T-cell (primary cell): ENCODE results near the gene SLFN12L. TPM values are rescaled to one million over a fixed set of nuclear protein-coding genes. Genes with fewer than 3 reads are reported as not detected.

Experiments
- ATAC-seq, 4 experiments: fragments of 200-7000 bp in 3 of 4; fragments of 150-1000 bp in 1 of 4; cut with Tn5 transposase; replicated peaks in 1 of 4; 1 replicate in 3 of 4; 2 replicates in 1 of 4; pipeline ENCODE4 v1.10.0; 2021; ENCODE audit warnings: moderate library complexity in 3 of 4, mild to moderate bottlenecking in 2 of 4, moderate number of reproducible peaks in 1 of 4
- CTCF ChIA-PET, 2 donors: fragments of 300-600 bp; sonication (Branson Sonifier 250); formaldehyde crosslinking; loops; one replicate each; lab custom pipeline; 2022; ENCODE audit warnings: antibody characterized with exemption in 2 of 2; lab: Charles Lee
- POLR2A ChIA-PET, 2 donors: fragments of 300-600 bp; sonication (Branson Sonifier 250); formaldehyde crosslinking; loops; one replicate each; lab custom pipeline; 2022; ENCODE audit warnings: antibody characterized with exemption in 2 of 2; lab: Charles Lee
- DNase-seq, 35 experiments: peaks; one replicate each; pipeline versions ENCODE4 v3.0.0 to v3.0.0-alpha.2; 2013 to 2023
- H3K27ac ChIP-seq: one replicate; pipeline ENCODE4 v1.5.1; 2013; ENCODE audit warnings: low read length
- H3K27me3 ChIP-seq, 2 experiments: replicated peaks in 1 of 2; 1 replicate in 1 of 2; 2 replicates in 1 of 2; pipeline versions ENCODE4 v1.6.1 to v1.7.0; 2013; ENCODE audit warnings: low read length in 1 of 2, mixed read lengths in 1 of 2; ENCODE audit not compliant: control insufficient read depth in 2 of 2, insufficient read depth in 2 of 2; ENCODE audit errors: extremely low read depth in 1 of 2
- H3K36me3 ChIP-seq, 2 donors: 1 replicate in 1 of 2; 2 replicates in 1 of 2; pipeline versions ENCODE4 v1.6.1 to v1.7.0; 2013; ENCODE audit warnings: low read length in 1 of 2; ENCODE audit not compliant: control insufficient read depth in 2 of 2, insufficient read depth in 1 of 2; ENCODE audit errors: extremely low read depth in 1 of 2
- H3K4me1 ChIP-seq, 2 experiments: 1 replicate in 1 of 2; 2 replicates in 1 of 2; pipeline versions ENCODE4 v1.6.1 to v1.7.0; 2013; ENCODE audit warnings: low read length in 2 of 2, mixed read lengths in 1 of 2; ENCODE audit not compliant: insufficient read depth in 2 of 2, control insufficient read depth in 1 of 2; ENCODE audit errors: extremely low read depth in 1 of 2
- H3K4me3 ChIP-seq, 2 donors: 1 replicate in 1 of 2; 2 replicates in 1 of 2; pipeline versions ENCODE4 v1.5.1 to v1.7.0; 2013; ENCODE audit warnings: mild to moderate bottlenecking in 2 of 2, low read length in 1 of 2, moderate library complexity in 1 of 2; ENCODE audit not compliant: control insufficient read depth in 1 of 2; ENCODE audit errors: extremely low read depth in 1 of 2
- H3K9me3 ChIP-seq: 2 replicates; pipeline ENCODE4 v1.7.0; 2013
- H3K27ac Mint-ChIP-seq, 2 donors: one replicate each; pipeline ENCODE4 v1.8.0; 2020 to 2021; ENCODE audit warnings: mild to moderate bottlenecking in 2 of 2, mixed read lengths in 2 of 2
- H3K27me3 Mint-ChIP-seq, 2 donors: one replicate each; pipeline ENCODE4 v1.8.0; 2021 to 2022; ENCODE audit warnings: mixed read lengths in 2 of 2
- H3K36me3 Mint-ChIP-seq: one replicate; pipeline ENCODE4 v1.8.0; 2021; ENCODE audit warnings: mixed read lengths
- H3K4me1 Mint-ChIP-seq, 3 donors: one replicate each; pipeline ENCODE4 v1.8.0; 2020 to 2022; ENCODE audit warnings: mixed read lengths in 3 of 3, mild to moderate bottlenecking in 1 of 3
- H3K4me3 Mint-ChIP-seq, 3 donors: one replicate each; pipeline ENCODE4 v1.8.0; 2020 to 2022; ENCODE audit warnings: mild to moderate bottlenecking in 3 of 3, mixed read lengths in 3 of 3, moderate library complexity in 3 of 3
- H3K9me3 Mint-ChIP-seq, 3 donors: one replicate each; pipeline ENCODE4 v1.8.0; 2020 to 2022; ENCODE audit warnings: mixed read lengths in 3 of 3
- WGBS: methylation state at CpG from one replicate; pipeline ENCODE4 v1.1.5; 2013; ENCODE audit warnings: missing lambda C conversion rate; ENCODE audit not compliant: insufficient coverage; 5-methylcytosine and 5-hydroxymethylcytosine counted together
- total RNA-seq, 35 experiments: library from RNA in 6 of 35; stranded (reverse) in 6 of 35; fragments of 120-200 nt in 1 of 35; gene quantifications; one replicate each; pipeline versions ENCODE4 v1.2.1 to v1.2.4 and lab custom pipeline; 2013 to 2026

SLFN12L gene
- total RNA-seq, 5 donors from 2014 or later (not counting 1 experiment from before 2014, with no cell fraction given): 79.7 to 113 (median 90.7) TPM

GRCh38 chr17:35548978-35549377 lies 11.5 kb upstream of the SLFN12L start:
- no peak for DNase-seq
- Mint-ChIP-seq H3K9me3 (no peaks in the 10 kb centered on the region), H3K27ac (no peak overlapping the region), H3K27me3 (no peaks in the 10 kb centered on the region), H3K36me3 (peaks cover 11% of the 10 kb centered on the region), H3K4me3 (no peak overlapping the region), H3K4me1 (peaks cover 5 to 6% (median 5%) of the 10 kb centered on the region in 3 donors)
- Histone ChIP-seq H3K4me1 (no peaks in the 10 kb centered on the region), H3K4me3 (no peak overlapping the region), H3K27ac (no peak overlapping the region), H3K36me3 (no peaks in the 10 kb centered on the region), H3K9me3 (no peaks in the 10 kb centered on the region), H3K27me3 (no peaks in the 10 kb centered on the region)
- ChIA-PET CTCF (no interaction called here), POLR2A (no interaction called here)
- no peak for ATAC-seq
- WGBS: no CpG with 5 or more reads among the region's 1 CpG

- ChIA-PET CTCF (no interaction called here), POLR2A (no interaction called here)
- H3K36me3 ChIP-seq: no peaks in the 10 kb centered on the region
- H3K27ac ChIP-seq: no peak overlapping the region
- Mint-ChIP-seq H3K27me3 (no peaks in the 10 kb centered on the region), H3K9me3 (no peaks in the 10 kb centered on the region), H3K4me3 (no peak overlapping the region), H3K36me3 (peaks cover 13% of the 10 kb centered on the region), H3K4me1 (peaks cover 9 to 11% (median 11%) of the 10 kb centered on the region in 3 donors), H3K27ac (no peak overlapping the region)
- H3K4me3 ChIP-seq: no peak overlapping the region
- no peaks in the 10 kb centered on the region for H3K27me3 ChIP-seq
- DNase-seq: no peak
- H3K9me3 ChIP-seq: no peaks in the 10 kb centered on the region
- no peaks in the 10 kb centered on the region for H3K4me1 ChIP-seq
- WGBS: 93% methylated on average over 4 of the region's 8 CpGs
- ATAC-seq: no peak
Measured at GRCh38 chr17:35548208-35548810, 10.8 kb upstream of the SLFN12L start.

GRCh38 chr17:35546487-35546886 lies 9.0 kb upstream of the SLFN12L start:
- 60% methylated on average over 1 of the region's 1 CpG for WGBS

GRCh38 chr17:35545150-35545549 lies 7.7 kb upstream of the SLFN12L start:
- CTCF ChIA-PET: interaction anchor here in 1 of 2 donors (0.7 kb wide), 1 partner anchor 8 kb away, joined by 3 read pairs; no protein-coding TSS in a partner anchor
- Mint-ChIP-seq H3K27me3 (no peaks in the 10 kb centered on the region), H3K9me3 (no peaks in the 10 kb centered on the region), H3K4me3 (no peak overlapping the region), H3K4me1 (peaks cover 25 to 30% (median 28%) of the 10 kb centered on the region in 3 donors), H3K27ac (no peak overlapping the region), H3K36me3 (peaks cover 12% of the 10 kb centered on the region)
- no peak overlapping the region for H3K27ac ChIP-seq
- DNase-seq (no peak), ATAC-seq (no peak)
- H3K4me3 ChIP-seq: no peak overlapping the region
- no CpG with 5 or more reads among the region's 1 CpG for WGBS
- H3K9me3 ChIP-seq: no peaks in the 10 kb centered on the region
- POLR2A ChIA-PET: no interaction called here
- peaks cover 11% of the 10 kb centered on the region in 2 experiments for H3K4me1 ChIP-seq
- H3K36me3 ChIP-seq: no peaks in the 10 kb centered on the region
- H3K27me3 ChIP-seq: no peaks in the 10 kb centered on the region

More at GRCh38 chr17:35546487-35546886, 9.0 kb upstream of the SLFN12L start:
- DNase-seq (no peak), ATAC-seq (no peak)
- no peak overlapping the region for H3K4me3 ChIP-seq
- H3K27me3 ChIP-seq: no peaks in the 10 kb centered on the region
- ChIA-PET POLR2A (no interaction called here), CTCF (interaction anchor here in 1 of 2 donors (0.6 to 1.0 kb wide), 2 partner anchors 8 to 217 kb away, joined by 3 read pairs; no protein-coding TSS in a partner anchor)
- no peaks in the 10 kb centered on the region for H3K9me3 ChIP-seq
- H3K27ac ChIP-seq: no peak overlapping the region
- Mint-ChIP-seq H3K9me3 (no peaks in the 10 kb centered on the region), H3K36me3 (peaks cover 14% of the 10 kb centered on the region), H3K4me3 (no peak overlapping the region), H3K4me1 (peaks cover 15 to 19% (median 18%) of the 10 kb centered on the region in 3 donors), H3K27ac (no peak overlapping the region), H3K27me3 (no peaks in the 10 kb centered on the region)
- H3K36me3 ChIP-seq: no peaks in the 10 kb centered on the region
- H3K4me1 ChIP-seq: peaks cover 3 to 6% of the 10 kb centered on the region in 2 experiments

GRCh38 chr17:35543856-35544255 lies 6.4 kb upstream of the SLFN12L start:
- Histone ChIP-seq H3K9me3 (no peaks in the 10 kb centered on the region), H3K4me3 (no peak overlapping the region), H3K36me3 (no peaks in the 10 kb centered on the region), H3K4me1 (peaks cover 18 to 21% of the 10 kb centered on the region in 2 experiments), H3K27me3 (no peaks in the 10 kb centered on the region), H3K27ac (no peak overlapping the region)
- ChIA-PET POLR2A (no interaction called here), CTCF (interaction anchor here in 1 of 2 donors (0.8 kb wide), 1 partner anchor 13 kb away, joined by 4 read pairs; no protein-coding TSS in a partner anchor)
- H3K4me1 Mint-ChIP-seq: peaks cover 38 to 42% (median 40%) of the 10 kb centered on the region in 3 donors
- DNase-seq (no peak), ATAC-seq (no peak)
- H3K4me3 Mint-ChIP-seq: no peak overlapping the region
- peaks cover 7% of the 10 kb centered on the region for H3K36me3 Mint-ChIP-seq
- no peaks in the 10 kb centered on the region for H3K27me3 Mint-ChIP-seq
- no peaks in the 10 kb centered on the region for H3K9me3 Mint-ChIP-seq
- no CpG with 5 or more reads among the region's 1 CpG for WGBS
- no peak overlapping the region for H3K27ac Mint-ChIP-seq

GRCh38 chr17:35542990-35543389 lies 5.5 kb upstream of the SLFN12L start:
- H3K27me3 ChIP-seq: no peaks in the 10 kb centered on the region
- no peak overlapping the region for H3K27ac ChIP-seq
- H3K4me1 ChIP-seq: peaks cover 24 to 26% of the 10 kb centered on the region in 2 experiments
- CTCF ChIA-PET: interaction anchor here (0.6 to 1.2 kb wide), 3 partner anchors 9 to 373 kb away, joined by 3 to 5 read pairs (median 4); no protein-coding TSS in a partner anchor
- H3K4me3 ChIP-seq: no peak overlapping the region
- ATAC-seq (no peak), DNase-seq (no peak)
- peaks cover 7% of the 10 kb centered on the region for H3K36me3 Mint-ChIP-seq
- no peaks in the 10 kb centered on the region for H3K36me3 ChIP-seq
- H3K27me3 Mint-ChIP-seq: no peaks in the 10 kb centered on the region
- H3K27ac Mint-ChIP-seq: peak overlapping the region in 1 of 2 donors; percentile 12
- H3K9me3 Mint-ChIP-seq: no peaks in the 10 kb centered on the region
- no peaks in the 10 kb centered on the region for H3K9me3 ChIP-seq
- H3K4me1 Mint-ChIP-seq: peaks cover 47 to 51% (median 48%) of the 10 kb centered on the region in 3 donors
- POLR2A ChIA-PET: no interaction called here
- no peak overlapping the region for H3K4me3 Mint-ChIP-seq
